ENCODE measurements around the gene NCOA1.
"Not testable (repeated sequence)": the region's sequence is repeated elsewhere in the genome, so short reads cannot be mapped to it uniquely, and the experiment has no call there.

NCOA1 gene

DNA sequence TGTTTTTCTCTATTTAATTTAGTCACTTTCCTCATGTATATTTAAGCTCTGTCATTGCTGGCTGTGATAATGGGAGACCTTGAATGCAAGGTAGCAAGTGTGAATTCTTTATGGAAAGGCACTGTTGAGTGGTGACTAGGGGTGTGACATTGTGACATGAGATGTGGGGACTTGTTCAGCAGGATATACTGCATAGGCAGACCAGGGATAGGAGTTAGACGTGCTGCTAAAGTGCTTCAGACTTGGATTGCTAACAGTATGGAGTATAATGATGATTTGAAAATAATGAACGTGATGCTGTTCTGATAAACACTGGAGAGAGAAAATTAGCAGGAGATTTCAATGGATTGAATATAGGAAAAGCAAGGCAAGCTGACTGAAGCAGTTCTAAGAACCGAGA is 135.1 kb downstream of the NCOA1 start:
- no peak for DNase-seq (ENCODE audit: low read depth in 2 of 2)

DNA sequence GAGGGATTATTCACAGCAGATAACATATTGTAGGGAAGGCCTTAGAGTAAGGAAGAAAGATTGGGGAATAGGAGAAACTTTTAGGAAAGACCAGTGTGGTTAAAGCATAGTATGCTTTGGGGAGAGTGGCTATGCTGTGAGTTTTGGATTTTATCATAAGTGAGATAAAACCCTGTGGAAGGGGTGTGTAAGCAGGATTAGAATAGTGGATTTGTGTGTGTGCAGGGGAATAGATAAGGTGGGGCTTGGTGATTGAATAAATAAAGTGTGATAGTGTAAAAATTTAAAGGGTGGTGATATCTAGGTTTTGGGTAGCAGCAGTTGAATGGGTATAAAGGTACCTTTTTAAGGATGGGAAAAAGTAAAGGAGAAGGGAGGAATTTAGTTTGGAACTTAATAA is 137.7 kb downstream of the NCOA1 start:
- DNase-seq (ENCODE audit: low read depth in 2 of 2) = no peak

DNA sequence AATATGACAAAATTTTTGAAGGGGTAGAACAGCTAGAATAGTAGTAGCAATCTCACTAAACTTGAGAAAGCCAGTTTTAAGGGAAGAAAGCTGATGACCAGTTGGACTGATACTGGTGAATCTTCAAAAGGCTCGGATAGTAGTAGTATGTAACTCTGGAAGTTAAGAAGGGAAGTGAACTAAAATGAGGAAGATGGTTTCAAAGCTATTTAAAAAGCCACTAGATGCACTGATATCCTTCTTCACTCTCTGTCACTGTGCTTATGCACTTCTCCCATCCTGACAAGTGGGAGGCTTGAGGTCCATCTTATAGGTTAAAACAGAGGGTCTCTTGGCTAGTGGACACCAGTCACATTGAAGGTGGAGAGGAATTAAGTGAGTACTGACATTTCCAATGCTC is 141.1 kb downstream of the NCOA1 start:
- no peak for DNase-seq (ENCODE audit: low read depth in 2 of 2)

DNA sequence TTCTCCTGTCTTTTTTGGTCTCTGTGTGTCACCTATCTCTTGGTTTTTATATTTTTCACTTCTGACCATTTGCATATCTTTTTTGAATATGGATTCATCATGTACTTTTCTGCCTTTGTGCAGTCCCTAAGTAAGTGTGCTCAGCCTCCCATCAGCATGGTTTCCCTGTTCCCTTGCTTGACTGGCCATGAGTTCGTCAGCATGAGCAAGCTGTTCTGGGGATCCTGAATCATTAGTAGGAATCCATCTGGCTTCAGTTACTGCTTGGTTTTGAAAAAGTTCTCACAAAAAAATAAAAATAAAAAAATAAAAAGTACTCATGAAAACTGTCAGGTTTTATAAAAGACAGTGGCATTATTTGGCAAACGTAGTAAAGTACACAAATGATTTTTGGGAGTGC is 144.1 kb downstream of the NCOA1 start:
- DNase-seq (ENCODE audit: low read depth in 2 of 2) = no peak

DNA sequence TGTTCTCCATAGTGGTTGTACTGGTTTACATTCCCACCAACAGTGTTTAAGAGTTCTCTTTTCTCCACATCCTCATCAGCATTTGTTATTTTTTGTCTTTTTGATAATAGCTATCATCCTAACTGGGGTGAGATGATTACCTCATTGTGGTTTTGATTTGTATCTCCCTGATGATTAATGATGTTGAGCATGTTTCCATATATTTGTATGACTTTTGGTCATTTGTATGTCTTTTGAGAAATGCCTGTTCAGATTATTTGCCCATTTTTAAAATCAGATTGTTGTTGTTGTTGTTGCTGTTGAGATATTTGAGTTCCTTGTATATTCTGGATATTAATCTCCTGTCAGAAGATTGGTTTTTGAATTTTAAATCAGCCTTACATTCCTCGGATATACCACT is 147.5 kb downstream of the NCOA1 start:
- no peak for DNase-seq (ENCODE audit: low read depth in 2 of 2)

DNA sequence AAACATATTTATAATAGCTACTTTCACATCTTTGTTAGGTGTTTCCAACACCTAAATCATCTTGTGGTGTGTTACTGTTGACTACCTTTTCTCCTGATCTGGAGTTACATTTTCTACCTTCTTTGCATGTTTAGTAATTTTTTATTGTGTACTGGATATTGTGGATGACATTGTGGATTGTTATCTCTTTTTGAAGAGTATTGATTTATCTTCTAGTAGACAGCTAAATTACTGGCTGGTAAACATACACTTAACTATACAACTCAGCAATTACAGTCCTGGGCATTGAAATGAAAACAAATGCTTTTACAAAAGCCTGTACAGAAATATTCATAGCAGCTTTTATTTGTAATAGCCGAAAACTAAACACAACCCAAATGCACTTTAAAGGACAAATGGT is 151.3 kb downstream of the NCOA1 start:
- no peak for DNase-seq (ENCODE audit: low read depth in 2 of 2)

DNA sequence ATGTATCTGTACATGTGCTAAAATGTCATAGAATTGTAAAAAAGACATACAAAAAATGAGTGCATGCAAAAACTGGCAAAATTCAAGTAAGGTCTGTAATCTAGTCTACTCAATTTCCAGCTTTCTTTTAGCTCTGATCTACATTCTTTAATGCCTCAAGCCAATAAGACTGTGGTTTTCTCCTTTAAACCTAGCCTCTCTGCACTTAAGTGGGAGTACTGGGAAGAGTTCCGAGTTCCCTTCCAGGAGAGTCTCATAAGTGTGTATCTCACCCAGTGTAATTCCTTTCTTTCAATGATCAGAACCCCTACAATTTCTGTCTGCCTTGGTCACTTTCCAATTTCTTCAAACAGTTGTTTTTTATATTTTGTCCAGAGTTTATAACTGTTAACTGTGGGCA is 152.0 kb downstream of the NCOA1 start:
- no peak for DNase-seq (ENCODE audit: low read depth in 2 of 2)

DNA sequence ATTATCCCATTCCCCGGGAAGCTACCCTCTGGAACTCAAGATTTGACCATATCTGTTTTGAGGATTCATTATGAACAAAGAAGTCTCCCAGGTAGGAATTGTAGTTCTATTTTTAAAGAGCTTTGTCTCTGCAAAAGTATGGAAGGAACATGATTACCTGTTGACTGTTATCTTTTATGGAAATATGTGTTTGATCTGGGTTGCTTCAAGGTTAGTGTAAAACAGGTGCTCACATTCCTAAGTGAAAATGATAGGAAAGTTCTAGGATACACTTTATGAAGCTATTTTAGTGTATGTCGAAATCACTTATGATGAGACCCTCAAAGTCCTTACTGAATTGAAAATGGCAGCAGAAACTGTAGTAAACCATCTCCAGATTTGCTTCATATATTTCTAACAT is 153.0 kb downstream of the NCOA1 start:
- DNase-seq (ENCODE audit: low read depth in 2 of 2) = no peak

DNA sequence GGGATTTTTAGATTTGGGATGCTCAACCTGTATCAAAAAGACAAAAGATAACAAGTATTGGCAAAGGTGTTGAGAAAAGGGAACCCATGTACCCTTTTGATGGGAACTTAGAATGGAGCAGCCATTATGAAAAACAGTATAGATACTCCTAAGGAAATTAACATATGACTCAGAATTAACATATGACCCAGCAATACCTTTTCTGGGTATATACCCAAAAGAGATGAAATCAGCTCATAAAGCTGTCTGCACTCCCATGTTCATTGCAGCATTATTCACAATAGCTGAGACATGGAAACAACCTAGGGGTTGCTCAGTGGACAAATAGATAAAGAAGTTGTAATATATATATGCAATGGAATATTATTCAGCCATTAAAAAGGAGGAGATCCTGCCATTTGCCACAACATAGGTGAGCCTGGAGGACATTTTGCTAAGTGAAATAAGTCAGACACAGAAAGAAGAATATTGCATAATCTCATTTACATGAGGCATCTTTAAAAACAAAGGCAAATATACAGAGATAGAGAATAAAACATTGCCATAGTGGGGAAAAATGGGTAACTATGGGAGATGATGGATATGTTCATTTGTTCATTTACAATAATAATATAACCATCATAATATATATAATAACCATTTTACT is 160.1 kb downstream of the NCOA1 start:
- DNase-seq (ENCODE audit: low read depth in 2 of 2) = no peak

DNA sequence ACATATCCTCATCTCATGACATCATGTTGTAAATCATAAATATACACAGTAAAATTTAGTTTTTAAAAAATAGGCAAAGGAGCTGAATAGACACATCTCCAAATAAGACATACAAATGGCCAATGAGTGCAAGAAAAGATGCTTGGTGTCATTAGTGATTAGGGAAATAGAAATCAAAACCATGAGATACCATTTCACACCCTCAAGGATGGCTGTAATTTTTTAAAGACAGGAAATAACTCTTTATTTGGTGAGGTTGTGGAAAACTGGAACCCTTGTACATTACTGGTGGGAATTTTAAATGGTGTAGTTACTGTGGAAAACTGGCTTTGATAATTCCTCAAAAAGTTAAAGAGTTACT is 160.6 kb downstream of the NCOA1 start:
- no peak for DNase-seq (ENCODE audit: low read depth in 2 of 2)

DNA sequence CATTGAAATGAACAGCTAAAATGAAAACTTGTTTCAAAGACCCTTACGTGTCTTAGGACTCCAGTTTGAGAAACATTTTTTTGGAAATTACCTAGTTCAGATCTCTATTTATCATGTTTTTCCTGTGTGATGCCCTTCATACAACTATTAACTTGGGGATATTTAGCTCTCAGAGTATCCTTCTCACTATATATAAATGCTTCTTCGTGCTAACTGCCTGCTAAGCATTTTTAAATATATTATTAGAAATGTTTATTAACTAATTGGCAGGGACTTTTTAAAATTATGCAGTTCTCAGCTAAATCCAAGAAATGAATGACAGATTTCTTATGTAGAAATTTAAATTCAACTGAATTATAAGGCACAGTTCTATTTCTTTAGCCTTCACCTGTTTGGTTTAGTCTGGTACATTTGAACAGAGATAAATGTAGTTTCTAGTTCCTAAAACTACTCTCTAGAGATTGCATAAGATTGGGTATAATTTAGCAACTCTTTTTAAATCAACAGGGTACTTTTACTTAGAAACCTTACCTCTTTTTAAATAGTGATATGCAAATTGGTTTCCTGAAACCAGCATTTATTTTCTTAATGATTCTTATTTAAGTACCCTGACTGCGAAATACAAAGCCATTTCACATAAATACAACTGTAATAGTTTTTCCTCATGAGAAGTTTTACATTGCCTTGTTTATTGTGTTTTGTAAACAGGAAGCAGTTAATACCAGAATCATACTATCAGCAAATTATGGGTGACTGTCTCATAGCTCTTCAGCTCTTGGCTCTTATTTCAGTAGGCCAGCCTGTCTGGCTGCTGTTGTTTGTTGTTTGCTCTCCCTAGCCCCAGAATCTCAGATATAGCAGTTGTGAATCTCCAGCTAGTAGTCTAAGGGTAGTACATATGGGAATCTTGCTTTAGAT is 161.5 kb downstream of the NCOA1 start:
- DNase-seq (ENCODE audit: low read depth in 2 of 2) = no peak

DNA sequence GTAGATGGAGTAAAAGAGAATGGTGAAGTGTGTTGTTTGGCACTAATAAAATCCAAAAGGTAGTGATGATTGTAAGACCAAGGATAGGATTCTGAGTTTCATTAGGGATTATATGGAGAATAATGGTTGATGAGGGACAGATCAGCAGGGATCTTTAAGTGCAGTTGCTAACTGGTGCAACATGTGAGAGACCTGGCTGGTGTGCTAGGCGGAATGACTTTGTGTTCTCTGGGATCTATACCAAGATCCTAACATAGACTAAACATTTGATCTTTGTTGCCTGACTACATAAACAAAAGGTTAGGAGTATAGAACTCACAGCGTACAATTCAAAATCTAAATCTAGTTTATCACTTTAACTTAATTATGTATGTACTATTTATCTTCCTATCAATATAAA is 166.8 kb downstream of the NCOA1 start:
- no peak for DNase-seq (ENCODE audit: low read depth in 2 of 2)

DNA sequence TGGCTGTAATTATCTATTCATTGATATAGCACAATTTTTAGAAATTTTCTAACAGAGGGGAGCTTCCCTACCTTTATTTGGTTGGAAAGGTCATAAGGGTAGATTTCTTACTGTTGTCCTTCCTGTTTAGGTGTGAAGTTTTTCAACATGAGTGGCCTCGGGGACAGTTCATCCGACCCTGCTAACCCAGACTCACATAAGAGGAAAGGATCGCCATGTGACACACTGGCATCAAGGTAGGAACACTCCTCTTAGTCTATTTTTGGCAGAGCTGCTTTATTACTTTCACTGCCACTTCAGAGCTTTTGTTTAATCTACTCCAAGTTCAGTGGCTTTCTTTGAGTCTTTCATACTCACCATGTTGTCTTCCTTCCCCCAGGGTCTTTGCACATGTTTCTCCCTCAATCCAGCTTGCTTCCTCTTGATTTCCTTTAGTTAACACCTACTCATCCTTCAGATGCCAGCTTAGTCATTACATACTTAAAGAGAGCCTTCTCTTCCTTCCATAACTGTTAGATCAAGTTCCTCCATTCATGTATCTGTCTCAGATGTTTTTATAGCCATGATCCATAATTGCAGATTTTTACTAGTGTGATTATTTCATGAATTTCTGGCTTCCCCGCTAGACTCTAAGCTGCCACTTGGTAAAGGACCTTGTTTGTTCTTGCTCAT is 167.6 kb downstream of the NCOA1 start:
- DNase-seq (ENCODE audit: low read depth in 2 of 2) = no peak

DNA sequence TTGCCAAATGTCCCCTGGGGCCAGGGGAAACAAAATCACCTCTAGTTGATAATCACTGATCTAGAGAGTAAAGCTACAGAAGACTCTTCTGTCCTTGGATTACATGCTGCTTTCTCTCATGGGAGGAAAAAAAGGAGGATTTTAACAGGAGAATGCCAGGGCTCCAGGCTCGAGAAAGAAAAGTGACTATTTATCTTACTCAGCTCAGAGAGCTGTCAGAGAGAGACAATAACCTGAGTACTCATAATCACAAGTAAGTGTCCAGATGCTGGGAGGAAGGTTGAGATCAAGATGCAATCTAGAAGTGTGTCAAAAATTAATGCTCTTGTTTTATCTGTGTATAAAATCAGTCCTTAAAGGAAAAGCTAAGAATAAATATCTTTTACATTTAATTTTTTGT is 168.8 kb downstream of the NCOA1 start:
- DNase-seq (ENCODE audit: low read depth in 2 of 2) = no peak

DNA sequence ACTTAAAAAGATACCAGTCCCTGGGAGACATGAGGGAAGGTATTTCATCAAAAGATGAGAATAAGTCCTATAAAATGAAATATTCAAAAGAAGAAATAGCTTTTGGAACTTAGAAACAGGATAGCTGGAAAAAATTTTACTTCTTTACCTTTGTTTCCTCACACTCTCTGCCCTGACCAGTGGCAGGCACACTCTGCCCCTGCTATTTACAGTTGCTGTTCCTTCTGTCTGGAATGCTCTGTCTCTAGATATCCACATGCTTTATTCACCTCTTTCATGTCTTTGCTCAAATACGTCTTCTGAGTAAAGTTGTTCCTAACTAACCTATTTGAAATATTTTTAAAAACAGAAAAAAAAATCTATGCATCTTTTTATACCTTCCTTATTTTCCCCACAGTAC is 176.5 kb downstream of the NCOA1 start:
- DNase-seq (ENCODE audit: low read depth in 2 of 2) = no peak

DNA sequence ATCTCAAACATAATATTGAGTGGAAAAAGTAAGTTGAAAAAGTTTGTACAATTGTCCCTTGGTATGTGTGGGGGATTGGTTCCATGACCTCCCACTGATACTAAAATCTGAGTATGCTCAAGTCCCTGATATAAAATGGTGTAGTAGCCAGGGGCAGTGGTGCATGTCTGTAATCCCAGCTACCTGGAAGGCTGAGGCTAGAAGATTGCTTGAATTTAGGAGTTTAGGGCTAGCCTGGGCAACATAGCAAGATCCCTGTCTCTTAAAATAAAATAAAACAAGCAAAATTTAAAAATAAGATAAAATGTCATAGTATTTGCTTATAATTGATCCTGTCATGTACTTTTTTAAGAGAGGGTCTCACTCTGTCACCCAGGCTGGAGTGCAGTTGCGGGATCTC is 180.2 kb downstream of the NCOA1 start:
- no peak for DNase-seq (ENCODE audit: low read depth in 2 of 2)

DNA sequence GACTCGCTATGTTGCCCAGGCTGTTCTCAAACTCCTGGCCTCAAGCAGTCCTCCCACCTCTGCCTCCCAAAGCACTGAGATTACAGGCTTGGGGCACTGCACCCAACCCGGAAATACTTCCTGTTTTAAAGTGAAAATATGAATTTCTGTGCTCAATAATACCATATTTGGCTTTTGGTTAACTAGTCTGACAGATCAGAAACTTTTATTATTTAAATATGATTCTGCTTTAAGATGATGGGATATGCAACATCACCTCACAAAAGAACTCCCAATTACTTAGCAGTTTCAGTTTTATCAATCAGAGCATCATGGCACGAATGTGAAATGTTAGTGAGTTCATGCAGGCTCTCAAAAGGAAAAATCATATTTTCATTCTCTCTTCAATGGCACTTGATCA is 181.5 kb downstream of the NCOA1 start:
- no peak for DNase-seq (ENCODE audit: low read depth in 2 of 2)

DNA sequence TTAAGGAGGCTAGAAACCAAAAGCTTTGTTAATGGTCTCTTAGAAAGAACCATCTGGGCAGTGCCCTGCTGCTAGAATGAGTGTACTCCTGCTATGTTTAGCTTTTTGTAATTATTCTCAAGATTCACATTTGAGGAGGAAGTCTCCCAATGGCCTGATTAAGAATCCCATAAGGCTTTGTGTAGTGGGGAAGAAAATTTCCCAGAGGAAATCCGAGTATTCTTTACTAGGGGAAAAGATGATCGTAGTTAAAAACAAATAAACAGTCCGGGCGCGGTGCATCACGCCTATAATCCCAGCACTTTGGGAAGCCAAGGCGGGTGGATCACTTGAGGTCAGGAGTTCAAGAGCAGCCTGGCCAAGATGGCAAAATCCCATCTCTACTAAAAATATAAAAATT is 184.3 kb downstream of the NCOA1 start:
- DNase-seq (ENCODE audit: low read depth in 2 of 2) = no peak

DNA sequence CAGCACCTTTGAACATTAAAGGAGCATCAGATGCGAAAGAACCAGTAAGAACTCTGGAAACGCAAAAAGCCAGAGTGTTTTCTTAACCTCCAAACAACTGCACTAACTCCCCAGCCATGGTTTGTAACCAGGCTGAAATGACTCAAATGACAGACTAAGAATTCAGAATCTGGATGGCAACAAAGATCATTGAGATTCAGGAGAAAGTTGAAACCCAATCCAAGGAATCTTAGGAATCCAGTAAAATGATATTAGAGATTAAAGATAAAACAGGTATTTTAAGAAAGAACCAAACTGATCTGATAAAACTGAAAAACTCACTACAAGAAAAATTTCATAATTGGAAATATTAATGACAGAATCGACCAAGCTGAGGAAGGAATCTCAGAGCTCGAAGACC is 185.4 kb downstream of the NCOA1 start:
- no peak for DNase-seq (ENCODE audit: low read depth in 2 of 2)

DNA sequence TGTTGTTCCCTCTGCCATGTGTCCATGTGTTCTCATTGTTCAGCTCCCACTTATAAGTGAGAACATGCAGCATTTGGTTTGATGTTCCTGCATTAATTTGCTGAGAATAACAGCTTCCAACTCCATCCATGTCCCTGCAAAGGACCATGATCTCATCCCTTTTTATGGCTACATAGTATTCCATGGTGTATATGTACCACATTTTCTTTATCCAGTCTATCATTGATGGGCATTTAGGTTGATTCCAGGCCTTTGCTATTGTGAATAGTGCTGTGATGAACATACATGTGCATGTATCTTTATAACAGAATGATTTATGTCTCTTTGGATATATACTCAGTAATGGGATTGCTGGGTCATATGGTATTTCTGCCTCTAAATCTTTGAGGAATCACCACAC is 187.0 kb downstream of the NCOA1 start:
- not testable (repeated sequence) for DNase-seq (ENCODE audit: low read depth in 2 of 2)

DNA sequence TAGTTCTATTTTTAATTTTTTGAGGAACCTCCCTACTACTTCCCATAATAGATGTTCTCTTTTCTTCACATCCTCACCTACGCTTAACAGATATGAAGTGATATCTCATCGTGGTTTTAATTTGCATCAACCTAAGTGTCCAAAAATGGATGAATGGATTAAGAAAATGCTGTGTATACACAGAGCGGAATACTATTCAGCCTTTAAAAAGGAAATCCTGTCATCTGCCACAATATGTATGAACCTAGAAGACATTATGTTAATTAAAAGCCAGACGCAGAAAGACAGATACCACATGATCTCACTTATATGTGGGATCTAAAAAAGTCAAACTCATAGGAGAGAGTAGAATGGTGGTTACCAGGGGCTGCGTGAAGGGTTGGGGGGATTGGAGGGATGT is 189.1 kb downstream of the NCOA1 start:
- no peak for DNase-seq (ENCODE audit: low read depth in 2 of 2)

DNA sequence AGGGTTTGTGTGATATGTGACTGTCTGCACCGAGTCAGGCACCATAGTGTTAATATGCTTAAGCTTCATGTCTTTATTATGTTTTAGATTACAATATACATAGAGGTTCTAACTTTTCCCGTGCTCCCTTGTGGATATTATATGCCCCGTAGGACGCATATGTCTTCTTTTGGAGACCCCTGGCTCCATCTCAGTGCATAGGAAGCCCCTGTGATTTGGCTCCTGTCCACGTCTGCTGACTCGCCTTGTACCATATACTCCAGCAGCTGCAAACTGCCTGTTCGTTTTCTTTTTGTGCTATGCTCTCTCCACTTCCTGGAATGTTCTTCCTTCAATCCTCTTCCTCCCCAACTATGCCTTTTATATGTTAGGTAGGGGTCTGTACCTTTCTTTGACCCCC is 191.2 kb downstream of the NCOA1 start:
- DNase-seq (ENCODE audit: low read depth in 2 of 2) = no peak

DNA sequence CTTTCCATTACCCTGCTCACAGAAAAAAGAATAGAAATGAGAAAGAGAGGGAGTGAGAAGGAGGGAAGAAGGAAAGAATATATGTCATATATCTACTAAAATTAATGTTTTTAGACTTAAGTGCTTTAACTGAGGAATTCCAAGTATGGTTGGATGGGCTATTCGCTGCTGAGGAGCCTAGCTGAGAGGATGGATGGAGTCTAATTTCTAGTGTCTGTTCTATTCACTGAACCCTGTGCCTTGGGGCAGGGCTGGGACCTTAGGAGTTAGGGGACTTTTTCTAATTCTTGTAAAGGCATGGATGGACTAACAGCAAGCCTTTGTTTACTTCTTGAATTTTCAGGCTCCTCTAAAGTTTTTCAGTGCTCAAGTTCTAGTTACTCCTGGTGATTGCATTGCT is 192.4 kb downstream of the NCOA1 start:
- DNase-seq (ENCODE audit: low read depth in 2 of 2) = no peak

Data from stimulated activated CD8-positive, alpha-beta memory T cell treated with anti-CD3 and anti-CD28 coated beads, Interleukin-7, amount 100 ng/mL, for 1 hour (primary cell).